LNCaP clone FGC (cell line): Measurements from ENCODE around the gene FUT7.
A peak's percentile ranks its signal among the peaks of the same experiment; 100 is the strongest.

Experiments
- DNase-seq: peaks from one replicate; pipeline ENCODE4 v3.0.0-alpha.2; 2011; ENCODE audit warnings: low read depth
- H3K4me3 ChIP-seq: 2 replicates; pipeline ENCODE4 v1.5.1; 2011; ENCODE audit warnings: mild to moderate bottlenecking, low read depth, low read length, control low read depth
- CTCF ChIP-seq: IDR thresholded peaks from 2 replicates; pipeline ENCODE4 v1.5.1; 2012; ENCODE audit warnings: mild to moderate bottlenecking; ENCODE audit not compliant: control insufficient read depth, insufficient read depth; ENCODE audit errors: extremely low read depth

The FUT7 gene

DNA sequence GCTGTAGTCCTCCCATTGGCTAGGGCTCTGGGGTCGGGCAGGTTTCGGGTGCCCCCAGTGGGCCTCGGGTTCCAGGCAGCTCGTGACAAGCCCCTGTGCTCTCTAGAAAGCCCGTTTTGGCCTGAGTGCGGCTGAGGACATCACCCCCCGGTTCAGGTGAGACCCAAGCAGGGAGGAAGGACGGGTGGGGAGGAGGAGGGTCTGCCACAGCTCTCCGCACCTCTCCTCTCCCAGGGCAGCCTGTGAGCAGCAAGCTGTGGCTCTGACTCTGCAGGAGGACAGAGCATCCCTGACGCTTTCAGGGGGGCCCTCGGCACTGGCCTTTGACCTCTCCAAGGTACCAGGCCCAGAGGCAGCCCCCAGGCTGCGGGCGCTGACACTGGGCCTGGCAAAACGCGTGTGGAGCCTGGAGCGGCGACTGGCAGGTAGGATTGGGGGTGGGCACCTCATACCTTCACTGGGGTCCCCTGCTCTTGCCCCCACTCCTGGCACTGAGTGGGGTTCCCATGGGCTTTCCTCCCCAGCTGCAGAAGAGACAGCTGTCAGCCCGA, 39.0 kb downstream of the FUT7 start:
- no peak for TF ChIP-seq CTCF
- H3K4me3 ChIP-seq, result peak overlapping the region; percentile 92
- no peak for DNase-seq

GRCh38 chr9:136991993-136992818, 39.7 kb downstream of the FUT7 start, which contains the start of gene PAXX:
Gene PAXX (plus strand): TSS chr9:136992422. CDS start chr9:136992444, 22 bp downstream.
- no peak for TF ChIP-seq CTCF
- H3K4me3 ChIP-seq, result peak within 1 kb of the TSS; percentile 92
- DNase-seq, result peak; percentile 52

GRCh38 chr9:136990242-136990911, 41.5 kb downstream of the FUT7 start:
- no peak overlapping the region for H3K4me3 ChIP-seq
- TF ChIP-seq CTCF, result no peak
- DNase-seq, result no peak

DNA sequence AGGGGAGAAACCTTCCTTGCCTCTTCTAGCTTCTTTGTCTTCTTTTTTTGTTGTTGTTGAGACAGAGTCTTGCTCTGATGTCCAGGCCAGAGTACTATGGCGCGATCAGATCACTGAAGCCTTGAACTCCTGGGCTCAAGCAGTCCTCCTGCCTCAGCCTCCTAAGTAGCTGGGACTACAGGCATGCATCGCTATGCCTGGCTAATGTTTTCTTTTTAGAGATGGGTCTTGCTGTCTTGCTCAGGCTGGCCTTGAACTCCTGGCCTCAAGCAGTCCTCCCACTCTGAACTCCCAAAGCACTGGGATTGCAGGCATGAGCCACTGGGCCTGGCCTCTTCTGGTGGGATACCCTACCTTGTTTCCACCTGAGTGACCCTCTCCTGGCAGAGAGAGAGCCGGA, 43.0 kb downstream of the FUT7 start:
- no peak for TF ChIP-seq CTCF
- DNase-seq, result no peak
- no peak overlapping the region for H3K4me3 ChIP-seq

DNA sequence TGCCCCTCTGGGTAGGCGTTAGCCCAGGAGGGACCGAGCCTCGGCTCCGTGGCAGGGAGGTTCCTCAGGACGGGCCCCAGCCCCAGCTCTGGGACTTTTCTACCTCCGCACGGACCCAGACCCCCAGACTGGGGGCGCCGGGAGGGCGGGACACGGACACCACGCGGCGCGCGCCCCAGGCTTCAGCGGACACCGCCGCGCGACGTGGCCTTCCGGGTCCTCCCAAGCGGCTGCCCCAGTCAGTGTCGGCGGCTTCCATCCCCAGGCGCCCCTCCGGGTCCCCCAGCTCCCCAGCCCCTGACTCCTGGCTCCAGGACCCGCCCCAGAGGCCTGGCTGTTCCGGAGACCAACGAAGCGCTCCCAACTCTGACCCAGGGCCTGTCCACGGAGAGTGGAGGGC, 46.0 kb downstream of the FUT7 start:
- no peak for DNase-seq
- no peak for TF ChIP-seq CTCF
- no peak overlapping the region for H3K4me3 ChIP-seq

GRCh38 chr9:136985027-136985602, 46.8 kb downstream of the FUT7 start:
- no peak for TF ChIP-seq CTCF
- DNase-seq, result no peak
- H3K4me3 ChIP-seq, result no peak overlapping the region
